Astrocyte of the cerebellum (primary cell): ENCODE measurements around the gene FFAR1.

Source experiments
- DNase-seq: peaks from one replicate; pipeline ENCODE4 v3.0.0-alpha.2; 2011; ENCODE audit warnings: low read depth
- H3K4me3 ChIP-seq: 2 replicates; pipeline ENCODE4 v1.5.1; 2011; ENCODE audit warnings: mild to moderate bottlenecking, low read depth, low read length, moderate library complexity
- CTCF ChIP-seq: IDR thresholded peaks from 2 replicates; pipeline ENCODE4 v1.5.1; 2012; ENCODE audit warnings: low read length, low read depth, moderate library complexity, mild to moderate bottlenecking; ENCODE audit errors: missing control alignments
- in situ Hi-C: cut with HindIII; loops from 2 replicates; pipeline ENCODE4 v1.10.0; 2017; ENCODE audit warnings: low sequenced_read_pairs

FFAR1 gene

GRCh38 chr19:35389192-35389861, 41.6 kb downstream of the FFAR1 start:
- H3K4me3 ChIP-seq = no peak overlapping the region
- no peak for TF ChIP-seq CTCF
- no peak for DNase-seq
- in situ Hi-C loops = no loop called here

GRCh38 chr19:35392742-35393715, 45.3 kb downstream of the FFAR1 start:
- no peak for DNase-seq
- no peak for TF ChIP-seq CTCF
- no peak overlapping the region for H3K4me3 ChIP-seq
- in situ Hi-C loops = no loop called here

- H3K4me3 ChIP-seq = no peak overlapping the region
- in situ Hi-C loops = no loop called here
- no peak for TF ChIP-seq CTCF
- DNase-seq = no peak
These were observed 47.9 kb downstream of the FFAR1 start for GRCh38 chr19:35395382-35396199.

GRCh38 chr19:35396240-35396885, 48.7 kb downstream of the FFAR1 start:
- DNase-seq = no peak
- H3K4me3 ChIP-seq = no peak overlapping the region
- in situ Hi-C loops = no loop called here
- TF ChIP-seq CTCF = no peak

GRCh38 chr19:35397064-35397463, 49.4 kb downstream of the FFAR1 start:
- DNase-seq = no peak
- in situ Hi-C loops = no loop called here
- TF ChIP-seq CTCF = no peak
- H3K4me3 ChIP-seq = no peak overlapping the region
